Activated CD8-positive, alpha-beta memory T cell treated with anti-CD3 and anti-CD28 coated beads for 36 hours (primary cell): ENCODE results near the gene SIGLEC6. TPM values are rescaled to one million over a fixed set of nuclear protein-coding genes. Genes with fewer than 3 reads are reported as not detected.

ENCODE experiments used
- total RNA-seq, 2 experiments: library from RNA; stranded (reverse); gene quantifications; one replicate each; pipeline ENCODE4 v1.2.3, GENCODE V29; 2021

Gene SIGLEC6
- total RNA-seq, 2 experiments from 2014 or later = not detected

Other genes starting within 250 kb of the SIGLEC6 start
- under 1 TPM; 0.19 to 0.21 TPM for gene IGLON5, start 220.0 kb downstream of the SIGLEC6 start, total RNA-seq
- 1 to 10 TPM; 3.3 to 3.8 TPM for gene VSIG10L, start 189.5 kb downstream of the SIGLEC6 start, total RNA-seq
- 100 to 1,000 TPM; 127 to 130 TPM for gene ETFB, start 165.3 kb downstream of the SIGLEC6 start, total RNA-seq
- gene CLDND2, start 162.7 kb downstream of the SIGLEC6 start, total RNA-seq = 10 to 100 TPM; 21.6 to 22.3 TPM
- 100 to 1,000 TPM; 835 to 848 TPM for gene NKG7, start 159.0 kb downstream of the SIGLEC6 start, total RNA-seq
- gene LIM2, start 143.7 kb downstream of the SIGLEC6 start, total RNA-seq = 1 to 10 TPM in 1 of 2 experiments, under 1 TPM in 1; 0.31 to 1.2 TPM
- gene C19orf84, start 141.1 kb downstream of the SIGLEC6 start, total RNA-seq = under 1 TPM in 1 of 2 experiments, not detected in 1; 0.19 TPM
- 1 to 10 TPM; 1.2 to 1.8 TPM for gene SIGLEC10, start 114.0 kb downstream of the SIGLEC6 start, total RNA-seq
- gene SIGLEC8, start 73.2 kb downstream of the SIGLEC6 start, total RNA-seq = not detected
- not detected for gene CEACAM18, start 53.1 kb downstream of the SIGLEC6 start, total RNA-seq
- 1 to 10 TPM; 1.5 to 1.6 TPM for gene SIGLEC12, start 29.9 kb downstream of the SIGLEC6 start, total RNA-seq
- 10 to 100 TPM; 11.3 to 12.9 TPM for gene ZNF175, start 39.6 kb upstream of the SIGLEC6 start, total RNA-seq
- not detected for gene SIGLEC5, start 98.7 kb upstream of the SIGLEC6 start, total RNA-seq
- gene SIGLEC14, start 115.2 kb upstream of the SIGLEC6 start, total RNA-seq = under 1 TPM in 1 of 2 experiments, not detected in 1; 0.08 TPM
- 1 to 10 TPM; 3.3 to 4.4 TPM for gene SPACA6, start 161.7 kb upstream of the SIGLEC6 start, total RNA-seq
- not detected for gene HAS1, start 192.3 kb upstream of the SIGLEC6 start, total RNA-seq
- not detected for gene FPR1, start 220.2 kb upstream of the SIGLEC6 start, total RNA-seq
- gene FPR2, start 229.5 kb upstream of the SIGLEC6 start, total RNA-seq = not detected